Subcutaneous preadipocyte (primary cell): Measurements from ENCODE around the gene LRP1-AS. TPM values are rescaled to one million over a fixed set of nuclear protein-coding genes. Genes with fewer than 3 reads are reported as not detected.

ENCODE experiments used
- small RNA-seq: library from RNA; depleted of rRNA; stranded (forward); fragments of <200 nt; gene quantifications from one replicate; pipeline ENCODE3, GENCODE V24; 2012
- total RNA-seq: library from RNA; depleted of rRNA; stranded (reverse); fragments of >200 nt; gene quantifications from 2 replicates; pipeline ENCODE4 v1.2.3, GENCODE V29; 2012

Gene LRP1-AS
- total RNA-seq = not detected in 2 replicates

GRCh38 chr12:57146961-57147944, at the start of gene LRP1-AS:
Gene LRP1-AS, minus strand, starts transcription at chr12:57147619.

GRCh38 chr12:57127726-57128518, 19.5 kb downstream of the LRP1-AS start, which contains the start of gene LRP1:
Gene LRP1, plus strand, starts transcription at chr12:57128483. Its CDS starts 482 bp downstream, at chr12:57128965.

GRCh38 chr12:57111031-57111734, 36.2 kb downstream of the LRP1-AS start, which contains the start of gene STAT6:
Gene STAT6, minus strand, starts transcription at chr12:57111362. Its CDS starts 3,084 bp downstream, at chr12:57108278.

Small RNAs within 50 kb of the gene (small RNA-seq; reads per million reads assigned to genes)
- gene MIR1228 = 1.4 reads per million, percentile 71 among the genes with 10 or more reads in this experiment

Other genes with a start within 250 kb of the LRP1-AS start
- gene SDR9C7, start 213.2 kb downstream of the LRP1-AS start, total RNA-seq = not detected in 2 replicates
- gene RDH16, start 190.0 kb downstream of the LRP1-AS start, total RNA-seq = under 0.01 TPM in 1 of 2 replicates, not detected in the other
- 3.7 and 5.7 TPM in 2 replicates for gene ZBTB39, start 141.1 kb downstream of the LRP1-AS start, total RNA-seq
- not detected in 2 replicates for gene TAC3, start 131.1 kb downstream of the LRP1-AS start, total RNA-seq
- 0.73 TPM in 1 of 2 replicates, not detected in the other for gene MYO1A, start 97.5 kb downstream of the LRP1-AS start, total RNA-seq
- gene NEMP1, start 68.8 kb downstream of the LRP1-AS start, total RNA-seq = 11.8 and 20.3 TPM in 2 replicates
- 52.9 and 74.3 TPM in 2 replicates for gene NAB2, start 58.5 kb downstream of the LRP1-AS start, total RNA-seq
- 142 and 172 TPM in 2 replicates for gene STAT6, start 36.3 kb downstream of the LRP1-AS start, total RNA-seq
- 239 and 425 TPM in 2 replicates for gene LRP1, start 19.1 kb downstream of the LRP1-AS start, total RNA-seq
- gene NXPH4, start 69.2 kb upstream of the LRP1-AS start, total RNA-seq = 0.73 and 0.98 TPM in 2 replicates
- gene SHMT2, start 82.1 kb upstream of the LRP1-AS start, total RNA-seq = 260 and 298 TPM in 2 replicates
- gene STAC3, start 103.6 kb upstream of the LRP1-AS start, total RNA-seq = 0.59 and 0.73 TPM in 2 replicates